Glomerular visceral epithelial cell (primary cell): ENCODE measurements around the gene LCE1B.

ENCODE experiments used
- DNase-seq: peaks from one replicate; pipeline ENCODE4 v3.0.0-alpha.2; 2016; ENCODE audit errors: extremely low spot score

The LCE1B gene

DNA sequence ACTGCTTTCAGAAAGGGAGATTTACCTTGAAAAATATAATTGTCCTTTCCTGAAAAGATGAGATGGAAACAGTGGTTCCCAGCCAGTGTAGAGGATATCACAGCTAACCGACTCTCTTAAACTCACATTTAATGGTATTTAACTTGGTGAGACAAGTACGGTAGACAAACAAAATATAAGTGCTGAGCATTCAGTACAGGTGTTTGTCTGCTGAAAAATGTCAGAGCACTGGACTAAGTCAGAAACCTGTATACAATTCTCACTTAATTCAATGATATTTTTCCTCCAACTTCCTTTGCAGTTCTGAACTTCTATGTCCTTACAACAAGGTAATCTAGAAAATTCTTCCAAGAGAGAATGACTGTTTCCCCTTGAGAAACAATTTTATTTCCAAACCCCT, at the start of gene LCE1B:
TSS of gene LCE1B (plus strand) at position 301 of the 400 bp plus-strand sequence. CDS start 476 bp downstream, outside the sequence.
- no peak for DNase-seq

- DNase-seq: no peak
Measured at GRCh38 chr1:152768847-152769533, 42.8 kb upstream of the LCE1B start.

DNA sequence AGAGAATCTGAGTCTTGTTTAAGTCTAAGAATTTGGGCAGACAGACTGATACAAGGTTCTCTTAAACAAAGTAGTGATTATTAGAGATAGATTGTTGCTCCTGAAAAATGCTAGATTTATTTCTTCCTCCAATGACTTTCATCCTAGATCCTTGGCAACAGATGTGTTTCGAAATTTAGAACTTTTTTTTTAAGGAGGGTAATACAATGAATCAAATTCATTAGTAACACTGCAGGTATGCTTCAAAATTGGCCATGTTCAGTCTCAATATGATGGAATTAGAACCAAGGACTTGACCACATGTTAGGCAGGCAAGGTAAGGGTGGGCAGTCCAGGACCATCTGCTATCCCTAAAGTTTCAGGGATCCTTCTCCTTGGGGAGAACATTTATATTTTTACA, 41.4 kb upstream of the LCE1B start:
- DNase-seq: no peak

DNA sequence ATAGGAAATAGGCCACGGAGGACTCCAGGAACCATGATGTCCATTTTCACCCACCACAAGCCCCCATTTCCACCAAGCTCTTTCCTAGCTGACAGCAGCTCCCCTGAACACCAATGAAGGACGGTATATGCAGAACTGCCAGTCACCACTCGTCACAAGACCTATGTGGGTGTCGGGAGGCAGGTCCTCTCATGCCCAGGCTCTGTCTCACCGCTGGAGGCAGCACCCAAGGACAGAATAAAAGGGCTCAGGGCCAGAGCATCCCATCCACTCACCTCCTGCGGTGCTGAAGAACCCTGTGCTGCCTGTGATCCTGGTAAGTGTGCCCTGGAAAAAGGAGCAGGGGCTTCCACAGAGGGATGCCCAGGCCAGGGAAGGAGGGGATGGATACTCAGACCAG, 36.9 kb upstream of the LCE1B start, which contains the start of gene LCE1F:
TSS of gene LCE1F (plus strand) at position 266 of the 400 bp plus-strand sequence. CDS start 1,232 bp downstream, outside the sequence.
- no peak for DNase-seq

GRCh38 chr1:152776361-152776760, 35.4 kb upstream of the LCE1B start:
- no peak for DNase-seq

GRCh38 chr1:152777510-152778137, 34.1 kb upstream of the LCE1B start:
- no peak for DNase-seq

DNA sequence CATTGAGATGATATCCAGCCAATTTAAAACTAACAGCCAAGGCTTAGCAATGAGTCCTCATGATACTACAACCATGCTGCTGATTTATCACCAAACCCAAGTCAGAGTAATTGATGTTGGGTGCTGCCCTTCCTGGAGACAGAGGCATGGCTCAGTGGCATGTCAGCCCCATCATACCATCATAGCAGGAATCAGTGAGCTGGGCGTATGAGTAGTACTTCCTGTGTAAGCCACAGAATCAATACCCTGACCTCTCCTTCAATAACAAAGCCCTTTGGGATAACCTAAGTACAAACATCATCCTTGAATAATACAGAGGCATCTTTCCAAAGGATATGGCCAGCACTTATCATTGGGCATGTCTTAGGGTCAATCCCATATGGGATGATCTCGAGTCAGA, 28.7 kb upstream of the LCE1B start:
- DNase-seq: no peak

DNA sequence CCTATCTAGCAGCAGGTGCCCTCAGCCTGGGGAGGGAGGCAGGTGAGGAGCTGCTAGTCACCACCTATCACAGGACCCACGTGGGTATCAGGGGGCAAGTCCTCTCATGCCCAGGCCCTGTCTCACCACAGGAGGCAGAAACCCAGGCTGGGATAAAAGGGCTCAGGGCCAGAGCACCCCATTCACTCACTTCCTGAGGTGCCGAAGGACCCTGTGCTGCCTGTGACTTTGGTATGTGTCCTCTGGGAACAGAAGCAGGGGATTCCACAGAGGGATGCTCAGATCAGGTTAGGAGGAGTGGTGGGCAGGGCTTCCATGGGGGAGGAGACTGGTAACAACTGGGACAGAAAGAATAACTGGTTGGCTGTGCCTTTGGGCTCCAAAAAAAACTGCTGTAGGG, 25.7 kb upstream of the LCE1B start, which contains the start of gene LCE1E:
TSS of gene LCE1E (plus strand) at position 181 of the 400 bp plus-strand sequence. CDS start 1,043 bp downstream, outside the sequence.
- DNase-seq: no peak

- DNase-seq: no peak
Measured at GRCh38 chr1:152795686-152796085, 16.1 kb upstream of the LCE1B start.

DNA sequence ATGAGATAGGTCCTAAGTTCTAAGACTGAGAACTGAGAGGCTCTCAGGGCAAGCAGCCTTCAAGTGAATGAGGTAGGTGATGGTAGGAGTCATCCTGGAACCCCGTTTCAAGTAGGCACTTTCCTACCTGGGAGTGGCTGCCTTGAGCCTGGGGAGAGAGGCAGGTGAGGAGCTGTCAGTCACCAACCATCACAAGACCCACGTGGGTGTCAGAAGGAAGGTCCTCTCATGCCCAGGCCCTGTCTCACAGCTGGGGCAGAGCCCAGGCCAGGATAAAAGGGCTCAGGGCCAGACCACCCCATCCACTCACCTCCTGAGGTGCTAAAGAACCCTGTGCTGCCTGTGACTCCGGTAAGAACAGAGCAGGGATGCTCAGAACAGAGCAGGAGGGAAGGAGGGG, 15.3 kb upstream of the LCE1B start, which contains the start of gene LCE1D:
TSS of gene LCE1D (plus strand) at position 301 of the 400 bp plus-strand sequence. CDS start 1,074 bp downstream, outside the sequence.
- DNase-seq: no peak

- no peak for DNase-seq
Measured at GRCh38 chr1:152801333-152801732, 10.4 kb upstream of the LCE1B start.

DNA sequence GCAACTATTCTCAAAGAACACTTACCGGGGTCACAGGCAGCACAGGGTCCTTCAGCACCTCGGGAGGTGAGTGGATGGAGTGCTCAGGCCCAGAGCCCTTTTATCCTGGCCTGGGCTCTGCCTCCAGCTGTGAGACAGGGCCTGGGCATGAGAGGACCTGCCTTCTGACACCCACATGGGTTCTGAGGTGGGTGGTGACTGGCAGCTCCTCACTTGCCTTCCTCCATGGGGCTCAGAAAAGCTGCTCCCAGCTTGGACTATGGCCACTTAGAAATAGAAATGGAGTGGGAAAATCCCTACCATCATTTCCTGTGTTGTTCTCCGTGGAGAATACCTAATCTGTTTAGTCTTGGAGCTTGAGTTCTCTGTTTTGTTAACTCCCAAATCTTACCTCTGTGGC, 5.2 kb upstream of the LCE1B start, which contains the start of gene LCE1C:
TSS of gene LCE1C (minus strand) at position 76 of the 400 bp plus-strand sequence. CDS start 1,173 bp downstream, outside the sequence.
- no peak for DNase-seq

GRCh38 chr1:152811050-152811449, 721 bp upstream of the LCE1B start:
- no peak for DNase-seq

- no peak for DNase-seq
Measured at GRCh38 chr1:152817309-152817708, 5.5 kb downstream of the LCE1B start.

DNA sequence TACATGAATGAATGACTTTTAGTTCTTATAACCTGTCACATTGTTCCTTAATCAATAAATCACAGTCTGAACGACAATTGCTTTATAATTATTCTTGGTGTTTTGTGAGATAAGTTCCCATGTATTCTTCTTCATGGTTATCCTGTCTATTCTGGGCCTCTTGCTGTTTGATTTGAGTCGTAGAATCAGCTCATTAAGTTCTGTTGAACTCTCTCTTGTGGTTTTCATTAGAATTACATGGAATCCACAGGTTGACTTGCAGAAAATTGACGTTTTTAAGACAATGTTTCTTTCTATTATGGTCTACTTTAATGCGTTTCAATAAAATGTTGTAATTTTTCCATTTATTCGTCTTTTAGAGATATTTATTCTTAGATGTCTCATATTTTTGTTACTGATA, 11.5 kb downstream of the LCE1B start:
- no peak for DNase-seq

- no peak for DNase-seq
Measured at GRCh38 chr1:152824964-152825363, 13.2 kb downstream of the LCE1B start.

- no peak for DNase-seq
Measured at GRCh38 chr1:152827173-152827572, 15.4 kb downstream of the LCE1B start, which contains the start of gene LCE1A. Gene LCE1A (plus strand): TSS chr1:152827473. CDS start chr1:152827473, 0 bp downstream.

DNA sequence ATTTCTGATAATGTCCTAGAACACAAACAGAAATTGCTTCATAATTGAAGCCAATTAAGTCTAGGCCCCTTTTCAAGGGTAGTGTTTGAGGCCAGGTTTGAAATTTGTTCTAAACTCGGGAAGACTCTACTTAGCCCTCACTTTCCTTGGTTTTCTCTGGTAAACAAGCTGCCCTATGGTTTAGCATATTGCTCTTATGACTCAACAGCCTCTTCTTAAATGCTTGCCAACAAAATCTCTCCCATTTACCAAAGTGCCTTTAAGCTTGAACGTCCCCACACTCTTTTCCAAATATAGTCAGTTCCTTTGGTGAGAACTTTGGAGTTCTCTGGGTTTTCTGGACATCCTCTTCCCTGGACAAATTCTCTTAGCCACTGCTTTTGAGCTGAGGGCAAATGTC, 25.1 kb downstream of the LCE1B start:
- no peak for DNase-seq

- DNase-seq: no peak
Measured at GRCh38 chr1:152842556-152842955, 30.8 kb downstream of the LCE1B start, which contains the start of gene LCE6A. Gene LCE6A (plus strand): TSS chr1:152842856. CDS start chr1:152843521, 665 bp downstream.

- DNase-seq: no peak
Measured at GRCh38 chr1:152855661-152856060, 43.9 kb downstream of the LCE1B start.

DNA sequence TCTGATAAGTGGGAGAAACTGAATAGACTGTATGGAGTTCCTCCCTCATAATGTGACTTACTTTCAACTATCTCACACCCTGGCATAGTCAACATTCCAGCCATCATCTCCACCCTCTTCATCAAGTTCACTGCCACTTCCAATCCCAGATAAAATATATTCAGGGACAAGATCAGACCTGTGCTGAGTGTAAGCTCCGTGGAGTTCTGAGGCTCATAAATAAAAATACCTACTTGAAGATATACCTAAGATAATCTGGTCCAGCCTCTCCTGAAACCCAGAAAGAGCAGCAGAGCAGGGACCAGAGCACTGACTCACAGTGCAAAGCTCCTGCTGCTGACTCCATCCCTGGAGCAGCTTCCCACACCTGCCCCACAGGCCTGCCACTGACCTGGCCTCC, 46.3 kb downstream of the LCE1B start:
- no peak for DNase-seq

- DNase-seq: no peak
Measured at GRCh38 chr1:152859696-152860095, 47.9 kb downstream of the LCE1B start, which contains the start of gene LCE7A. Gene LCE7A (plus strand): TSS chr1:152859996. CDS start chr1:152860698, 702 bp downstream.

- no peak for DNase-seq
Measured at GRCh38 chr1:152860129-152860528, 48.4 kb downstream of the LCE1B start.
